HG03025 (cell line): ENCODE data around the gene TNFAIP8.
A peak's percentile ranks its signal among the peaks of the same experiment; 100 is the strongest.
"Not testable (repeated sequence)": the region's sequence is repeated elsewhere in the genome, so short reads cannot be mapped to it uniquely, and the experiment has no call there.

Experiments used
- ATAC-seq: cut with Tn5 transposase; IDR thresholded peaks from one replicate; pipeline ENCODE4 v1.9.1; 2021; ENCODE audit warnings: mild to moderate bottlenecking, moderate library complexity; ENCODE audit not compliant: unreplicated experiment, low FRiP score

Gene TNFAIP8

GRCh38 chr5:119412279-119413227 is 56.7 kb downstream of the TNFAIP8 start:
- ATAC-seq, result no peak

DNA sequence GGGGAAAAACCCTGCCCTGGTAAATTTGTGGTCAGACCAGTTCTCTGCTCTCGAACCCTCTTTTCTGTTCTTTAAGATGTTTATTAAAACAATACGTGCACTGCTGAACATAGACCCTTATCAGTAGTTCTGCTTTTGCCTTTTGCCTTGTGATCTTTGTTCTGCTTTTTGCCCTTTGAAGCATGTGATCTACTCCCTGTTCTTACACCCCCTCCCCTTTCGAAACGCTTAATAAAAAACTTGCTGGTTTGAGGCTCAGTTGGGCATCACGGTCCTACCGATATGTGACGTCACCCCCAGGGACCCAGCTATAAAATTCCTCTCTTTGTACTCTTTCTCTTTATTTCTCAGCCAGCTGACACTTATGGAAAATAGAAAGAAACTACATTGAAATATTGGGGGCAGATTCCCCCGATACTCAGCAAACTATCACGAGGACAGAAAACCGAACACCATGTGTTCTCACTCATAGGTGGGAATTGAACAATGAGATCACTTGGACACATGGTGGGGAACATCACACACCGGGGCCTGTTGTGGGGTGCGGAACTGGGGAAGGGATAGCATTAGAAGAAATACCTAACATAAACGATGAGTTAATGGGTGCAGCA is 58.4 kb downstream of the TNFAIP8 start:
- ATAC-seq, result not testable (repeated sequence)

- ATAC-seq, result no peak
These were observed 62.2 kb downstream of the TNFAIP8 start for GRCh38 chr5:119417891-119418605.

GRCh38 chr5:119418606-119419100 is 62.8 kb downstream of the TNFAIP8 start:
- ATAC-seq, result no peak

DNA sequence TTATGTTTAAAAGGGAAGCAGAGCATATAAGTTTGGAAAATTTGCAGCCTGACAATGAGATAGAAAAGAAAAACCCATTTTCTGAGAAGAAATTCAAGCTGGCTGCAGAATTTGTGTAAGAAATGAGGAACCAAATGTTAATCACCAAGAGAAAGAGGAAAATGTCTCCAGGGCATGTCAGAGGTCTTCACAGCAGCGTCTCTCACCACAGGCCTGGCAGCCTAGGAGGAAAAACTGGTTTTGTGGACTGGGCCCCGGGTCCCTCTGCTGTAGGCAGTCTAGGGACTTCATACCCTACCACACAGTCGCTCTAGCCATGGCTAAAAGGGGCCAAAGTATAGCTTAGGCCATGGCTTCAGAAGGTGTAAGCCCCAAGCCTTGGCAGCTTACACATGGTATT is 64.3 kb downstream of the TNFAIP8 start:
- no peak for ATAC-seq

GRCh38 chr5:119426057-119426456 is 70.2 kb downstream of the TNFAIP8 start:
- no peak for ATAC-seq

GRCh38 chr5:119427060-119427459 is 71.2 kb downstream of the TNFAIP8 start:
- no peak for ATAC-seq

DNA sequence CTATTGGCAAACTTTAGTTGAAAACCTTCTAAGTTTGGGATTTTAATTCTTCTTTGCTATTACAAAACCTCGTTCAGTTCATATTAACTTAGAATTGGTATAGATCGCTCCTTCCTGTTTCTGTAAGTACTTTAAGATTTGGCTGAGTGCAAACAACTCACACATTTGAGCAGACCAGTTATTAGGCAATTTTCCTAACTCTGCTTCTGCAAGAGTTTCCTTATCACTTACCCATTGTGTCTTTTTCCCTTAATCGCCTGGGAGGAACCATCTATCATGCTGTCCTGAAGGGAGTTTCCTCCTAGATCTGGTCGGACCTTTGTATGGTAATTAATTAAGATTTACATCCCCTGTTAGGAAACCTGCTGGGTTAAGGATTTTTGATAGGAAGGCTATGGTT is 71.8 kb downstream of the TNFAIP8 start:
- not testable (repeated sequence) for ATAC-seq

GRCh38 chr5:119428166-119428565 is 72.3 kb downstream of the TNFAIP8 start:
- ATAC-seq, result not testable (repeated sequence)

DNA sequence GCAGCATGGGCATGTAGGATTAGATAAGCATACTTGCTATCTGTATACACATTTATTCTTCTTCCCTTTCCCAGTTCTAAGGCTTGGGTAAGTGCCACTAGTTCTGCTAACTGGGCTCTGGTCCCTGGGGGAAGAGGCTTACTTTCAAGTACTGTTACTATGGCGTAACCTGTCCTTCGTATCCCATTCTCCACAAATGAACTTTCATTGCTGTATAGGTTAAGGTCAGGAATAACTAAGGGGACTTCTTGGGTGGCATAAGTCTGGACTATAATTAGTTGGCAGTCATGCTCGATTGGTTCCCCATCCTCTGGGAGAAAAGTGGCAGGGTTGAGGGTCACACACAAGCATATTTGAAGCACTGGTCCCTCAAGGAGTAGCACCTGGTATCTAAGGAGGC is 72.8 kb downstream of the TNFAIP8 start:
- not testable (repeated sequence) for ATAC-seq

GRCh38 chr5:119432674-119433237 is 76.9 kb downstream of the TNFAIP8 start:
- ATAC-seq, result not testable (repeated sequence)

- peak; percentile 75 for ATAC-seq
These were observed 79.8 kb downstream of the TNFAIP8 start for GRCh38 chr5:119435436-119436132.

DNA sequence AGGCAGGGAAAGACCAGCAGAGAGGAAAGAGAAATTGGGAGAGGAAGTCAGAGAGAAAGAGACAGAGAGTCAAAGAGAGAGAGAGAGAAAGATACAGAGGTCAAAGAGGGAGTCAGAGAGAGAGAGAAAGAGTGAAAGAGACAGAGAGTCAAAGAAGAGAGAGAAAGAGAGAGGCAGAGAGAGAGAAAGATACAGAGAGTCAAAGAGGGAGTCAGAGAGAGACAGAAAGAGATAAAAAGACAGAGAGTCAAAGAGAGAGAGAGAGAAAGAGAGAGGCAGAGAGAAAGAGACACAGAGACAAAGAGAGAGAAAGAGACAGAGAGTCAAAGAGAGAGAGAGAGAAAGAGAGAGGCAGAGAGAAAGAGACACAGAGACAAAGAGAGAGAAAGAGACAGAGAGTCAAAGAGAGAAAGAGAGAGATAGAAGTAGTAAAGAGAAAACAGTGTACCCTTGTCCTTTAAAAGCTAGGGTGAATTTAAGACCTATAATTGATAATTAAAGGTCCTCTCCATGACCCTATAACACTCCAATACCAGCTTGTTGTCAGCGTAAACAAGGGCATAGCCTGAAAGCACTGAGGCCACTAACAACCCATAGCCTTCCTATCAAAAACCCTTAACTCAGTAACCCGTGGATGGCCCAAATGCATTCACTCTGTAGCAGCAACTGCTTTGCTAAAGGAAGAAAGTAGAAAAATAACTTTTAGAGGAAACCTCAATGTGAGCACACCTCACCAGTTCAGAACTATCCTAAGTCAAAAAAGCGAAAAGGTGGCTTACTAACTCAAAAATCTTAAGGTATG is 82.2 kb downstream of the TNFAIP8 start:
- ATAC-seq, result not testable (repeated sequence)

GRCh38 chr5:119438587-119438917 is 82.7 kb downstream of the TNFAIP8 start:
- not testable (repeated sequence) for ATAC-seq

GRCh38 chr5:119439140-119439631 is 83.4 kb downstream of the TNFAIP8 start:
- ATAC-seq, result no peak

GRCh38 chr5:119439632-119440031 is 83.8 kb downstream of the TNFAIP8 start:
- not testable (repeated sequence) for ATAC-seq

- not testable (repeated sequence) for ATAC-seq
These were observed 88.8 kb downstream of the TNFAIP8 start for GRCh38 chr5:119444643-119445042.

GRCh38 chr5:119445544-119445943 is 89.7 kb downstream of the TNFAIP8 start:
- ATAC-seq, result no peak
